Kidney epithelial cell (primary cell): ENCODE measurements around the gene CAPN15. TPM values are rescaled to one million over a fixed set of nuclear protein-coding genes. Genes with fewer than 3 reads are reported as not detected.
"Not testable (repeated sequence)": the region's sequence is repeated elsewhere in the genome, so short reads cannot be mapped to it uniquely, and the experiment has no call there.

Experiments used
- DNase-seq: peaks from one replicate; pipeline ENCODE4 v3.0.0-alpha.2; 2010; ENCODE audit warnings: low read depth
- H3K27me3 ChIP-seq: 2 replicates; pipeline ENCODE4 v1.6.0; 2011; ENCODE audit warnings: low read length; ENCODE audit not compliant: control insufficient read depth, insufficient read depth
- H3K36me3 ChIP-seq: 2 replicates; pipeline ENCODE4 v1.5.1; 2011; ENCODE audit warnings: low read length; ENCODE audit not compliant: control insufficient read depth, insufficient read depth
- H3K4me3 ChIP-seq: 2 replicates; pipeline ENCODE4 v1.5.1; 2011; ENCODE audit warnings: low read depth, mild to moderate bottlenecking, control low read depth, low read length
- total RNA-seq: library from RNA; depleted of rRNA; stranded (reverse); fragments of >200 nt; gene quantifications from 2 replicates; pipeline ENCODE4 v1.2.3, GENCODE V29; 2015
- TF ChIP-seq, protein P1 (sequence below): IDR thresholded peaks from 2 replicates; pipeline ENCODE4 v1.5.1; 2011; ENCODE audit warnings: mild to moderate bottlenecking, moderate library complexity, low read length, control low read depth, inconsistent platforms; ENCODE audit not compliant: insufficient read depth, poor library complexity, severe bottlenecking

Gene CAPN15
- total RNA-seq, 1 donor from 2014 or later: 47.1 TPM

DNA sequence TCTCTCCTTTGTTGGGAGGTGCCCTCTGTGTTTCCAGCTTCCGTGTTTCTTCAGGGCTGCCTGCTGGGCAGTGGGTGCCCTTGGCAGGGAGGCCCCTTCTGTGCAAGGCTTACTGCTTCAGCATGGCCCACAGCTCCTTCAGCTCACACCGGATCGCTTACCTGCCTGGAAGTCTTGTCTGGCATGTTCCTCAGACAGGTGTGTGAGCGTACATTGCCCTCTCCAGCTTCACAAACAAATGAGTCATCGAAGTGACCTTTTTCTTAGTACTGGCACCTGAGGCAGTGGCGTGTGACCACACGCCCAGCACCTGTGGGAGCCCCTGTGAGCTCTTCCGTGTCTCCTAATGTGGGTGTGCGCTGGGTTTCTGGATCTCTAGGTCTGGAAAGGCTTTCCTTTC, 65.9 kb downstream of the CAPN15 start:
- Histone ChIP-seq H3K4me3 (no peak overlapping the region), H3K36me3 (no peaks in the 10 kb centered on the region), H3K27me3 (no peaks in the 10 kb centered on the region)
- TF ChIP-seq, protein P1, sequence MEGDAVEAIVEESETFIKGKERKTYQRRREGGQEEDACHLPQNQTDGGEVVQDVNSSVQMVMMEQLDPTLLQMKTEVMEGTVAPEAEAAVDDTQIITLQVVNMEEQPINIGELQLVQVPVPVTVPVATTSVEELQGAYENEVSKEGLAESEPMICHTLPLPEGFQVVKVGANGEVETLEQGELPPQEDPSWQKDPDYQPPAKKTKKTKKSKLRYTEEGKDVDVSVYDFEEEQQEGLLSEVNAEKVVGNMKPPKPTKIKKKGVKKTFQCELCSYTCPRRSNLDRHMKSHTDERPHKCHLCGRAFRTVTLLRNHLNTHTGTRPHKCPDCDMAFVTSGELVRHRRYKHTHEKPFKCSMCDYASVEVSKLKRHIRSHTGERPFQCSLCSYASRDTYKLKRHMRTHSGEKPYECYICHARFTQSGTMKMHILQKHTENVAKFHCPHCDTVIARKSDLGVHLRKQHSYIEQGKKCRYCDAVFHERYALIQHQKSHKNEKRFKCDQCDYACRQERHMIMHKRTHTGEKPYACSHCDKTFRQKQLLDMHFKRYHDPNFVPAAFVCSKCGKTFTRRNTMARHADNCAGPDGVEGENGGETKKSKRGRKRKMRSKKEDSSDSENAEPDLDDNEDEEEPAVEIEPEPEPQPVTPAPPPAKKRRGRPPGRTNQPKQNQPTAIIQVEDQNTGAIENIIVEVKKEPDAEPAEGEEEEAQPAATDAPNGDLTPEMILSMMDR: no peak
- no peak for DNase-seq

DNA sequence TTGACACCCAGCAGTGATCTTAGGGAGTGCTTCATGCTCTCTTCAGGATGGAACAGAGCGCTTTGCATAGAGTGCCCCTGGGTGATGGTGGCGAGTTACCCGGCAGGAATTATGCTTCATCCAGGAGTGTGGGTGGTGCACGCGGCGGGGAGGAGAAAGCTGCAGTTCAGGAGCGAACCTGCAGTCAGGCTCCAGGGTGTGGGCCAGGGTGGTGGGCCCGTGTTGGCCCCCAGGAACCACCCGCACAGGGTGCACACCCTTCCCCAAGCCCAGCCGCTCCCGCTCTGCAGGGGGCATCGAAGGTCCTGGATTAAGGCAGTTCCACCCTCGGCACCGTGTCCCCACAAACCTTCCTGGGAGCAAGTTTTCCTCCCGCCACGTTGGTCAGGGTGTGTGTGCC, 66.3 kb downstream of the CAPN15 start:
- TF ChIP-seq, protein P1: no peak
- Histone ChIP-seq H3K4me3 (no peak overlapping the region), H3K27me3 (no peaks in the 10 kb centered on the region), H3K36me3 (no peaks in the 10 kb centered on the region)
- no peak for DNase-seq

DNA sequence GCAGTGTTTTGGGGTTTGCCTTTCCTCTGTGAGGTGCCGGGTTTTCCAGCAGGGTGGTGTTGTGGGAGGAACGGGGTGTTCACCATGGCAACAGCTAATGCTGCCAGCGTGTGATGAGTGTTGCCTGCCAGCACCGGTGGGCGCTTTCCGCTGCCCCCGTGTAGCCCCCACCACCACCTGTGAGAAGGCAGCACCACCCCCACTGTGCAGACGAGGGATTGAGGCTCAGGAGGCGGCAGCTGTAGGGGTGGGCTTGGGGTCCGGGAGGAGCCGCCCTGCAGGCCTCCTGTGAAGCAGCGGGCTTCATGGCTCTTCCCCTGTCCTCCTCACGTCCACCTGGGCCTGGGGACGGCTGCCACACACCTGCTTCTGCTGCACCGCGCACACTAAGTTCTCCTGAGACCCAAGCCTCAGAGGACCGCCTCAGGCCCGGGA, 67.6 kb downstream of the CAPN15 start:
- Histone ChIP-seq H3K4me3 (no peak overlapping the region), H3K27me3 (no peaks in the 10 kb centered on the region), H3K36me3 (no peaks in the 10 kb centered on the region)
- DNase-seq: no peak
- TF ChIP-seq, protein P1: no peak

DNA sequence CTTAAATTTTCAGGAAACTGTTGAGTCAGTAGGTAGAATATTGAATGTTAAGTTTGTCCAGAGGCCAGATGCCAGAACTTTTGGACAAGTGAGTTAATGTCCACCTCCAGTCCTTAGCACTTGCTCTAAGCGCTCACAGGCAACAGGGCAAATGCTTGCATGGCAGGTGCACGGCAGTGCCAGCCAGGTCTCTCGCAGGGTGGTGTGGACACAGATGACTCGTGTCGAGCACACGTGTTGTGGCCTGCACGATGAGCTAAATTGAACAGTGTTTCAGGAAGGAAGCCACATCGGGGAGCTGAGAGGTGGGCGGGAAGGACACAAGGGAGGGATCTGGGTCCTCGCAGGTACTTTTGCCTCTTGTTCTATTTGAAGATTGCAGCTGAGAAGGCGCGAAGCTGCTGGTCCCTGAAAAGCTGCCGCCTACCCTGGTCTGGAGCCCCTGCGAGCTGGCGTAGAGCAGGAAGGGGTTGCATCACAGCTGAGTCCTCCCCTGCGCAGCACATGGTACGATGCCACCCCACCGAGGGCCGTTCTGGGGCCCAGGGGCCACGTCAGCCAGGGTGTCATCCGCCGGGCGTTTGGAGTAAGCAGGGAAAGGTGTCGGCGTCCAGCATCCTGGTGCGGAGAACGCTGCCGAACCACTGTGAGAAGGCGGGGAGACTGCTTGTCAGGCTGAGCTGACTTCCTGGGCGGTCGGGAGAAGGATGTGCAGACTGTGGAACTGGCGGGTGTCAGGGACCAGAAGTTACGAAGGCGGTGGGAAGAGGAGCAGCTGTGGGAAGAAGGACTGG, 68.6 kb downstream of the CAPN15 start:
- H3K27me3 ChIP-seq: no peaks in the 10 kb centered on the region
- H3K36me3 ChIP-seq: no peaks in the 10 kb centered on the region
- DNase-seq: no peak
- TF ChIP-seq, protein P1: no peak
- H3K4me3 ChIP-seq: no peak overlapping the region

DNA sequence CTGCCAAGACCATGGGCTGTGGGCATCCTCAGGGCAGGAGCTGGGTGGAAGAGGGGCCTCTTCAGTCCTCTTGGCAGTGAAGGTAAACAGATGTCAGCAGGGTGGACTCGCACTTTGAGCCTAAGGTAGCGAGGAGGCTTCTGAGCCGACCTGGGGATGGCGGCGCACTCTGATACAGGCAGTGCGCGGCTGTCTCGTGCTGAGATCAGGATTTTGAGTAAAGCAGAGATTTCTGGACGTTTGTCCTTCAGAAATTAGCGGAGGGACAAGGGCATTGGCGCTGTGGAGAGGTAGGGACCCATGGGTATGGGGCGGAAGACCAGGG, 69.2 kb downstream of the CAPN15 start:
- no peak for DNase-seq
- TF ChIP-seq, protein P1: no peak
- no peaks in the 10 kb centered on the region for H3K27me3 ChIP-seq
- H3K4me3 ChIP-seq: no peak overlapping the region
- no peaks in the 10 kb centered on the region for H3K36me3 ChIP-seq

DNA sequence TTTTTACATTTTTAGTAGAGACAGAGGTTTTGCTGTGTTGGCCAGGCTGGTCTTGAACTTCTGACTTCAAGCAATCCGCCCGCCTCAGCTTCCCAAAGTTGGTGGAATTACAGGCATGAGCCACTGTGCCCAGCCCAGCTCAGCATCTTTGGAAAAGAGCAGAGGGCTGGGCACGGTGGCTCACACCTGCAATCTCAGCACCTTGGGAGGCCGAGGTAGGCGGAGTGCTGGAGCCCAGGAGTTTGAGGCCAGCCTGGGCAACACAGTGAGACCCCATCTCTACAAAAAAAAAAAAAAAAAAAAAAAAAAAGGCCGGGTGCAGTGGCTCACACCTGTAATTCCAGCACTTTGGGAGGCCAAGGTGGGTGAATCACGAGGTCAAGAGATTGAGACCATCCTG, 70.1 kb downstream of the CAPN15 start:
- H3K36me3 ChIP-seq, H3K27me3 ChIP-seq, H3K4me3 ChIP-seq, DNase-seq: not testable (repeated sequence)
